A375 (cell line): ENCODE results near the gene PIP5KL1. TPM values are rescaled to one million over a fixed set of nuclear protein-coding genes. Genes with fewer than 3 reads are reported as not detected.

ENCODE experiments used
- total RNA-seq: library from RNA; depleted of rRNA; stranded (reverse); fragments of >200 nt; shearing (Covaris generic); gene quantifications from 2 replicates; pipeline ENCODE4 v1.2.3, GENCODE V29; 2014; rRNA removed

Gene PIP5KL1, protein sequence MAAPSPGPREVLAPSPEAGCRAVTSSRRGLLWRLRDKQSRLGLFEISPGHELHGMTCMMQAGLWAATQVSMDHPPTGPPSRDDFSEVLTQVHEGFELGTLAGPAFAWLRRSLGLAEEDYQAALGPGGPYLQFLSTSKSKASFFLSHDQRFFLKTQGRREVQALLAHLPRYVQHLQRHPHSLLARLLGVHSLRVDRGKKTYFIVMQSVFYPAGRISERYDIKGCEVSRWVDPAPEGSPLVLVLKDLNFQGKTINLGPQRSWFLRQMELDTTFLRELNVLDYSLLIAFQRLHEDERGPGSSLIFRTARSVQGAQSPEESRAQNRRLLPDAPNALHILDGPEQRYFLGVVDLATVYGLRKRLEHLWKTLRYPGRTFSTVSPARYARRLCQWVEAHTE
- 2.7 and 6.8 TPM in 2 replicates for total RNA-seq

DNA sequence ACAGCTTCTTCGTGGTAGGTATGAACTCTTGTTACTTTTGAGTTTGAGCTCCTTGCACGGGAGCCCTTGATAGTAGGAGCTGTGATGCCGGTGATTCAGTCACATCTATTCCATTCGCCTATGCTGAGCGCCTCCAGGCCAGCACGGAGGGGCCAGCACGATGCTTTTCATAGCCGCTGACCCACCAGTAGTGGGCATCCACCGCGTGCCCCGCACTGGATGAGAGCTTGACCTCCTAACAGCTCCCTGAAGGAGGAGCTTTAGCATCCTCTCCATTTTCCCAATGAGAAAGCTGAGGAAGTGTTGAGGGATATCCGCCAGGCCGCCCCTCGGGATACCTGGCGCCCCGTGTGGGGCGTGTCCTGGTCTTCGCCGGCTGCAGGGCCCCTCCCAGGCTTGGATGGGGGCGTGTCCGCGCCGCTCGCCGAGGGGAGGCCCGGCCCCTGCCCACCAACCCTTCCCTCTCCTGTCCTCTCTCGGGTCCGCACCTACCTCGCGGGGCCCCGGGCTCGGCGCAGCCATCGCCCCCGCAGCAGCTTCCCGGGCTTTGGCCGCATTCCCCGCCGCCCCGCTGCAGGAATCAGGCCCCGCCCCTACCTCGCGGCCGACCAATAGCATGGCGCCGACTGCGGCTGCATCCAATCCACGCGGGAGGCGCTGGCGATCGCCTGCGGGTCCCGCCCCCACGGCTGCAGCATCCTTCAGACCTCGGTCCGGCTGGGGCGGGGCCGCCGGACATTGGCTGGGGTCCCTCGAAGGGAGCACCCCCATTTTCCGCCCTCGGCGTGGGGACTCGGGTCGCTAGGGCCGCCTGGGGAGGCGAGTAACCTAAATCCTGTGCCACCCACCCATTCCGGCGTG lies at the start of gene PIP5KL1:
Gene PIP5KL1, minus strand, starts transcription at position 547 of the 861 bp plus-strand sequence. Its CDS starts 25 bp downstream, at position 522.

DNA sequence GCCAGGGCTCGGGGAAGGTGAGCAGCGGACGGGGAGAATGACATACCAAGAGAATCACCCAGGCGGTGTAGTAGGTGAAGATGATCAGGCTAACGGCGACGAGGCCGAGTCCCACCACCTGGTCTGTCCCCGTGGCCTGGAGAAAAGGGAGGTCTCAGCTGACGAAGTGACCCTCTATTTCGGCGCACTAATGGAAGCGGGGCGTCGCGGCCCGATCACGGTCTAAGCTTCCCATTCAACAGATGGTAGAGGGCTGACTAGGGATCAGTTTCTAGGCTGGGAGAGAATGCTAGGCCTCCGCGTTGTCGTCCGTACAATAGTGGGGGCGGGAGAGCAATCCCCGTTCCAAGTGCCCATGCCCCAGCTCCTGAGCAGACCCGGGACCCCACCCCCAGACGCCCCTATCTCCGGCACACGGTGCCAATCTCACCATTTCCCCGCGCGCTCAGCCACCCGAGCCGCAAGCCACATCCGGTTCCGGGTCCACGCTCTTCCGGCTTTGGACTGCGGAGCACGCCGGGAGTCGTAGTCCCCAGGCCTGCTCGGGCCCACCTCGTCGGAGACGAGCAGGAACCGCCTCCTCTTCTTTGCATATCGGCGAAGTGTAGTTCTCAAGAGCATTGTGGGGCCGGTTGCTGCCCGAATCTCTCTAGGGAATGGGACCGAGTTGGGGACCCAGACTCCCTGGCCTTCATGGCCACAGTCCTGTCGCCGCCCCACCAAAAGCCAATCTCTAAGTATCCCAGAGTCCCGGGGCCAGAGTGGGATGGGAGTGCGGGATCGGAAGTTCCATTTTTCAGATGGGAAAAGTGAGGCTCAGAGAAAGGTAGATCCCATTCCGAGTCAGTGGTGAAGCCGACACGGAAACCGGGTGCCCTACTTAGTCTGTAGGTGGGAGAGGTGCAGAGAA lies 7.1 kb upstream of the PIP5KL1 start, which contains the start of gene DPM2:
Gene DPM2, minus strand, starts transcription at position 467 of the 910 bp plus-strand sequence. Its CDS starts 34 bp downstream, at position 433.

GRCh38 chr9:127916720-127917581 lies 13.6 kb downstream of the PIP5KL1 start, which contains the start of gene ST6GALNAC4:
TSS of gene ST6GALNAC4 (minus strand) at chr9:127917041. CDS start at chr9:127916419, 622 bp downstream.

GRCh38 chr9:127899128-127899943 lies 31.2 kb downstream of the PIP5KL1 start, which contains the start of gene ST6GALNAC6:
TSS of gene ST6GALNAC6 (minus strand) at chr9:127899603. CDS start at chr9:127897981, 1,622 bp downstream.

DNA sequence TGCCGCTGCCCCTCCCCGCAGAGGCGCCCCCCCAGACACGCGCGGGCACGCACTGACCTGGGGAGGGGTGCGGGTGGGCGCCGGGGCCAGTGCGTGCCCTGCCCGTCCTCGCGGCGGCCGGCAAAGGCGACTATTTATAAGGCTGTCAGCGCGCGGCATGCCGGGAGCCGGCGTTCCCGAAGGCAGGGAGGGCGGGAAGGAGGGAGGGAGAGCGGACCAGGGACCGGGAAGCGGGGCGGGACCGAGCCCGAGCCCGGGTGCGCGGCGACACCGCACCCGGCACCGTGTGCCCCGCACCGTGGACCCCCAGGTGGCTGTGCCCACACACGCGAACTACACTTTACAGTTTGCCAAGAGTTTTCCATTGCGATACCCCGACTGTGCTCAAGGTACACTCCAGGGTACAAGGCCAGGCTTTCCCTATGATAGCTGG lies 53.0 kb downstream of the PIP5KL1 start, which contains the start of gene AK1:
Gene AK1, minus strand, starts transcription at position 110 of the 433 bp plus-strand sequence. CDS start 3,058 bp downstream, outside the sequence.

Other genes with a start within 250 kb of the PIP5KL1 start
- 0.30 TPM in 1 of 2 replicates, not detected in the other for gene CFAP157, start 223.8 kb downstream of the PIP5KL1 start, total RNA-seq
- 34.8 and 42.8 TPM in 2 replicates for gene PTRH1, start 215.1 kb downstream of the PIP5KL1 start, total RNA-seq
- gene TTC16, start 214.7 kb downstream of the PIP5KL1 start, total RNA-seq: 0.16 and 0.30 TPM in 2 replicates
- gene TOR2A, start 195.5 kb downstream of the PIP5KL1 start, total RNA-seq: 9.2 and 12.1 TPM in 2 replicates
- gene SH2D3C, start 152.1 kb downstream of the PIP5KL1 start, total RNA-seq: 0.08 TPM in 2 replicates
- 43.5 and 49.8 TPM in 2 replicates for gene CDK9, start 144.7 kb downstream of the PIP5KL1 start, total RNA-seq
- 85.7 and 115 TPM in 2 replicates for gene FPGS, start 127.9 kb downstream of the PIP5KL1 start, total RNA-seq
- 13.6 and 14.7 TPM in 2 replicates for gene ENG, start 76.1 kb downstream of the PIP5KL1 start, total RNA-seq
- 56.5 and 58.5 TPM in 2 replicates for gene AK1, start 53.1 kb downstream of the PIP5KL1 start, total RNA-seq
- 7.4 and 14.4 TPM in 2 replicates for gene ST6GALNAC6, start 31.2 kb downstream of the PIP5KL1 start, total RNA-seq
- gene ST6GALNAC4, start 13.7 kb downstream of the PIP5KL1 start, total RNA-seq: 27.4 and 29.0 TPM in 2 replicates
- 59.2 and 83.0 TPM in 2 replicates for gene DPM2, start 7.1 kb upstream of the PIP5KL1 start, total RNA-seq
- 8.5 and 10.4 TPM in 2 replicates for gene EEIG1, start 50.2 kb upstream of the PIP5KL1 start, total RNA-seq
- 15.0 and 18.6 TPM in 2 replicates for gene NAIF1, start 136.5 kb upstream of the PIP5KL1 start, total RNA-seq
- gene SLC25A25, start 137.5 kb upstream of the PIP5KL1 start, total RNA-seq: 40.8 and 52.1 TPM in 2 replicates
- 124 and 149 TPM in 2 replicates for gene PTGES2, start 197.0 kb upstream of the PIP5KL1 start, total RNA-seq
- gene LCN2, start 218.7 kb upstream of the PIP5KL1 start, total RNA-seq: 0.98 and 4.4 TPM in 2 replicates
- 135 and 168 TPM in 2 replicates for gene BBLN, start 229.5 kb upstream of the PIP5KL1 start, total RNA-seq